SH-SY5Y (cell line): ENCODE measurements around the gene MUC4.

Experiments
- GATA2 ChIP-seq: IDR thresholded peaks from 2 replicates; pipeline ENCODE4 v1.6.1; 2011; ENCODE audit warnings: mild to moderate bottlenecking, low read depth, low read length
- GATA3 ChIP-seq: IDR thresholded peaks from 2 replicates; pipeline ENCODE4 v1.6.1; 2011; ENCODE audit warnings: low read depth, mild to moderate bottlenecking, low read length, moderate library complexity

DNA sequence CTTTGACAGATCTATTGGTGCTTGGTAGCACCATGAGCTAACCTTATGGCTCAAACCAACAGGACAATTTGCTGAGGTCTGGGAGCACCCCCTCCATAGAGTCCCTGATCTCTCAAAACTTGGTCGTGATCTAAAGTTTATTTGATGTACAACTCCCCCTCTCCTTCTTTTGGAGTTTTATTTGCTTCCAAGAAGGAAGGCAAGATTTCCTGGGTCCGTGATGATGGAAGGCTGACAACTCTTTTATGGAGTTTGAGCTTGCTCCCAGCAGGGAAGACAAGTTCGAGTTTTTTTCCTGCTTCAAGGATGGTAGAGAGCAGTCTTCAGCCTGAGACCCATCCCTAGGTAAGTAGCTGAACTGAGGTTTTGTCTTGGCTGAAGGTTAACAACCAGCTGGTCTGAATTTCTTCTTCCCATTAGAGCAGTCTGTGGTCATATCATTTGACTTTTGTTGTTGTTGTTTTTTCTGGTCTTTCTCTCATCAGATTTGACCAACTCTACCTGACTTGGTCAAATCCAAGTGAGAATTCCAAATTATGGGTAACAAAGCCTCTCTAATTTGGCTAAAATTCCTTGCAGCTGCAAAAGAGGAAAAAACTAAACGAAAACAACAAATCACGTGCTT, 93.8 kb downstream of the MUC4 start:
- TF ChIP-seq GATA3 (no peak), GATA2 (no peak)
